ENCODE data around the gene CD3E.

Gene CD3E

DNA sequence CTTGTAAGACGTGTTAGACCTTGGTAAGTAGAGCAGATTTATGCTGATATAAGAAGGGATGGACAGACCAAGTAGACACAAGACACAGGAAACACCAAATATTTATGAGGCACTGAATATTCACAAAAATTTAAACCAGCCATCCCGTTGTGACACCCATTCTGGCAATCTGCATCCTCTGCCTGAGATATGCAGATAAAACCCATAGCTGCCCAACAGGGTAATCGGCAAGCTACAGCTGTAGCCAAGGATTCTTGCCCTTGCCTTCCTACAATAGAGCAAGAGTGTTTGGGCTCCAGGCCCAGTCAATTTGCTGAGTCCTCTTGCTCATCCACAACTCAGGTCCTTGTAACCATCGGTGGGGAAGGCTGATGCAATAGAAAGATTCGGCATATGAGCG, 21.9 kb upstream of the CD3E start:
- Histone ChIP-seq H3K4me1 (ENCODE audit: control insufficient read depth, insufficient read depth, low read length) (no peaks in the 10 kb centered on the region), H3K4me3 (ENCODE audit: low read depth, low read length) (no peak overlapping the region), H3K27ac (ENCODE audit: extremely low read depth, low read depth, low read length) (no peak overlapping the region), H3K36me3 (ENCODE audit: control insufficient read depth in 2 of 2, insufficient read depth in 1 of 2, low read length in 2 of 2) (no peaks in the 10 kb centered on the region), H3K9me3 (ENCODE audit: control insufficient read depth, insufficient read depth, low read depth, low read length) (no peaks in the 10 kb centered on the region)
- ChIA-PET POLR2A (no interaction called here), CTCF (interaction anchor here (0.8 to 2.1 kb wide), 3 partner anchors 13 to 32 kb away, joined by 3 to 8 read pairs (median 4); no protein-coding TSS in a partner anchor)
- TF ChIP-seq ZNF433 (tag by site-specific recombination; IDR thresholded peaks at IDR 0.05; ENCODE audit: low read depth) (no peak), ZNF121 (tag by site-specific recombination; IDR thresholded peaks at IDR 0.05) (no peak), ZBTB21 (tag by site-specific recombination; IDR thresholded peaks at IDR 0.05) (no peak)

DNA sequence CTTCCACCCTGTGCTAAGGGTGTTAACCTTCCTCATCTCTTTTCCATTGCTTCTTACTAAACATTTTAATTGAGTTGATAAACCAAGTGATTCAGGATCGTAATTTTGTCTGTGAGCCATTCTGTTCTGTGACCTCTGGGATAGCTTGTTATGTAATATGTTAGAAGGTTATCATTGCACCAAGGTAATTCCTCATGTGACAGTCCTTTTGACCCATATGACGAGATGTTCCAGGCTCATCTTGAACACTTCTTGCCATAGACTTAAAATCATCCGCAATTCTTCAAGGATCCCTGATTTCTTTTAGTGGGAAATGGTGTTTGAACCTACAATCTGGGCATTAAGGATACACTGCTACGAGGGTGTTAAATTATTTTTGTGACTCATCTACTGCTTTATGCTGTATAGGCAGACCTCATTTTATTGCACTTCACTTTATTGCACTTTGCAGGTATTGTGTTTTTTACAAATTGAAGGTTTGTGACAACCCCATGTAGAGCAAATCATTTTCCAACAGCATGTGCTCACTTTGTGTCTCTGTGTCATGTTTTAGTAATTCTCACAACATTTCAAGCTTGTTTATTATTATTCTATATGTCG, 21.4 kb upstream of the CD3E start:
- Histone ChIP-seq H3K4me3 (ENCODE audit: low read depth, low read length) (no peak overlapping the region), H3K36me3 (ENCODE audit: control insufficient read depth in 2 of 2, insufficient read depth in 1 of 2, low read length in 2 of 2) (no peaks in the 10 kb centered on the region), H3K27ac (ENCODE audit: extremely low read depth, low read depth, low read length) (no peak overlapping the region), H3K4me1 (ENCODE audit: control insufficient read depth, insufficient read depth, low read length) (no peaks in the 10 kb centered on the region), H3K9me3 (ENCODE audit: control insufficient read depth, insufficient read depth, low read depth, low read length) (no peaks in the 10 kb centered on the region)
- ChIA-PET POLR2A (no interaction called here), CTCF (interaction anchor here (0.6 to 2.1 kb wide), 4 partner anchors 12 to 70 kb away, joined by 3 to 8 read pairs (median 4); no protein-coding TSS in a partner anchor)
- TF ChIP-seq ZNF571 (tag by site-specific recombination; IDR thresholded peaks at IDR 0.05) (no peak), ZNF623 (tag by site-specific recombination; IDR thresholded peaks at IDR 0.05) (no peak), KLF9 (tag by site-specific recombination; IDR thresholded peaks at IDR 0.05; ENCODE audit: low read depth) (no peak), ZNF785 (tag by site-specific recombination; IDR thresholded peaks at IDR 0.05) (no peak), ZNF2 (tag by site-specific recombination; IDR thresholded peaks at IDR 0.05) (no peak)
- TF ChIP-seq, protein P1, sequence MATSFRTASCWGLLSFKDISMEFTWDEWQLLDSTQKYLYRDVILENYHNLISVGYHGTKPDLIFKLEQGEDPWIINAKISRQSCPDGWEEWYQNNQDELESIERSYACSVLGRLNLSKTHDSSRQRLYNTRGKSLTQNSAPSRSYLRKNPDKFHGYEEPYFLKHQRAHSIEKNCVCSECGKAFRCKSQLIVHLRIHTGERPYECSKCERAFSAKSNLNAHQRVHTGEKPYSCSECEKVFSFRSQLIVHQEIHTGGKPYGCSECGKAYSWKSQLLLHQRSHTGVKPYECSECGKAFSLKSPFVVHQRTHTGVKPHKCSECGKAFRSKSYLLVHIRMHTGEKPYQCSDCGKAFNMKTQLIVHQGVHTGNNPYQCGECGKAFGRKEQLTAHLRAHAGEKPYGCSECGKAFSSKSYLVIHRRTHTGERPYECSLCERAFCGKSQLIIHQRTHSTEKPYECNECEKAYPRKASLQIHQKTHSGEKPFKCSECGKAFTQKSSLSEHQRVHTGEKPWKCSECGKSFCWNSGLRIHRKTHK (tag by site-specific recombination; IDR thresholded peaks at IDR 0.05), result no peak

DNA sequence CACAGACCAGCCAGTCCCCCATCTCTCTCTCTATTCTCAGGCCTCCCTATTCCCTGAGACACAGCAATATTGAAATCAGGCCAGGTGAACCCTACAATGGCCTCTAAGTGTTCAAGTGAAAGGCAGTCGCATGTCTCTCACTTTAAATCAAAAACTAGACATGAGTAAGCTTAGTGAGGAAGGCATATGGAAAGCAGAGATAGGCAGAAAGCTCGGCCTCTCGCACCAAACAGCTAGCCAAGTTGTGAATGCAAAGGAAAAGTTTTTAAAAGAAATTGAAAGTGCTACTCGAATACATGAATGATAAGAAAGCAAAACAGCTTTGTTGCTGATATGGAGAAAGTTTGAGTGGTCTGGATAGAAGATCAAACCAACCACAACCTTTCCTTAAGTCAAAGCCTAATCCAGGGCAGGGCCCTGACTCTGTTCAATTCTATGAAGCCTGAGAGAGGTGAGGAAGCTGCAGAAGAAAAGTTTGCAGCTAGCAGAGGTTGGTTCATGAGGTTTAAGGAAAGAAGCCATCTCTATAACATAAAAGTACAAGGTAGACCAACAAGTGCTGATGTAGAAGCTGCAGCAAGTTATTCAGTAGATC, 20.7 kb upstream of the CD3E start:
- H3K4me1 ChIP-seq (ENCODE audit: control insufficient read depth, insufficient read depth, low read length), result no peaks in the 10 kb centered on the region
- H3K36me3 ChIP-seq (ENCODE audit: control insufficient read depth in 2 of 2, insufficient read depth in 1 of 2, low read length in 2 of 2), result no peaks in the 10 kb centered on the region
- TF ChIP-seq PRDM1 (tag by site-specific recombination; IDR thresholded peaks at IDR 0.05) (peak; percentile 51; the same call in 1 of the 2 replicates), ZBTB21 (tag by site-specific recombination; IDR thresholded peaks at IDR 0.05) (no peak)
- POLR2A ChIA-PET, result no interaction called here
- CTCF ChIA-PET, result interaction anchor here (1.0 kb wide), 1 partner anchor 20 kb away, joined by 4 read pairs; no protein-coding TSS in a partner anchor
- H3K9me3 ChIP-seq (ENCODE audit: control insufficient read depth, insufficient read depth, low read depth, low read length), result no peaks in the 10 kb centered on the region
- no peak overlapping the region for H3K27ac ChIP-seq (ENCODE audit: extremely low read depth, low read depth, low read length)
- H3K4me3 ChIP-seq (ENCODE audit: low read depth, low read length), result no peak overlapping the region

DNA sequence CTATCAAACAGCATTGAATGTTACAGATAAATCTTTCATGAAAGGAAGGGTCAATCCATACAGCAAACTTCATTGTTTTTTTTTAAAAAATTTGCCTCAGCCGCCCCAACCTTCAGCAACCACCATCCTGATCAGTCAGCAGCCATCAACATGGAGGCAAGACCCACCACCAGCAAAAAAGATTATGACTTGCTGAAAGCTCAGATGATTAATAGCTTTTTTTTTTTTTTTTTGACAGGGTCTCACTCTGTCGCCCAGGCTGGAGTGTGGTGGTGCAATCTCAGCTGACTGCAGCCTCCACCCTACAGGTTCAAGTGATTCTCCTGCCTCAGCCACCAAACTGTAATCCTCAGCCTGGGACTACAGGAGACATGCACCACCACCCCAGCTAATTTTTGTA, 18.0 kb upstream of the CD3E start:
- ChIA-PET CTCF (interaction anchor here (0.6 to 1.4 kb wide), 2 partner anchors 9 to 884 kb away, joined by 3 to 8 read pairs; no protein-coding TSS in a partner anchor), POLR2A (interaction anchor here (0.8 kb wide), 1 partner anchor 29 kb away, joined by 3 read pairs; no protein-coding TSS in a partner anchor)
- H3K9me3 ChIP-seq (ENCODE audit: control insufficient read depth, insufficient read depth, low read depth, low read length), result no peaks in the 10 kb centered on the region
- H3K36me3 ChIP-seq (ENCODE audit: control insufficient read depth in 2 of 2, insufficient read depth in 1 of 2, low read length in 2 of 2), result no peaks in the 10 kb centered on the region
- no peaks in the 10 kb centered on the region for H3K4me1 ChIP-seq (ENCODE audit: control insufficient read depth, insufficient read depth, low read length)
- TF ChIP-seq ZNF132 (tag by site-specific recombination; IDR thresholded peaks at IDR 0.05; ENCODE audit: borderline replicate concordance), result no peak
- TF ChIP-seq ZNF654 (tag by site-specific recombination; IDR thresholded peaks at IDR 0.05; ENCODE audit: low read depth), result no peak
- no peak for TF ChIP-seq ZNF664 (tag by site-specific recombination; IDR thresholded peaks at IDR 0.05)
- no peak for TF ChIP-seq SP3 (tag by site-specific recombination; IDR thresholded peaks at IDR 0.05)
- no peak for TF ChIP-seq ZNF530 (tag by site-specific recombination; IDR thresholded peaks at IDR 0.05; ENCODE audit: low read depth)
- no peak overlapping the region for H3K27ac ChIP-seq (ENCODE audit: extremely low read depth, low read depth, low read length)
- H3K4me3 ChIP-seq (ENCODE audit: low read depth, low read length), result no peak overlapping the region

Measured in HEK293 (cell line).